ENCODE results near the gene LCE4A.

The LCE4A gene

GRCh38 chr1:152745765-152746444, 37.9 kb downstream of the LCE4A start:
- no peak for FAIRE-seq

GRCh38 chr1:152747831-152748230, 39.9 kb downstream of the LCE4A start:
- FAIRE-seq, result no peak

- FAIRE-seq, result no peak
These were observed 44.3 kb downstream of the LCE4A start for GRCh38 chr1:152752225-152752624.

- FAIRE-seq, result no peak
These were observed 45.6 kb downstream of the LCE4A start for GRCh38 chr1:152753586-152753985.

GRCh38 chr1:152756872-152757271, 48.9 kb downstream of the LCE4A start:
- FAIRE-seq, result no peak

- FAIRE-seq, result no peak
These were observed 49.8 kb downstream of the LCE4A start, which contains the start of gene KPRP for GRCh38 chr1:152757747-152758146. TSS of gene KPRP (plus strand) at chr1:152758025. CDS start at chr1:152759589, 1,564 bp downstream.

- no peak for FAIRE-seq
These were observed 50.7 kb downstream of the LCE4A start for GRCh38 chr1:152758636-152759035.
